Activated CD4-positive, alpha-beta T cell treated with anti-CD3 and anti-CD28 coated beads, Interleukin-2, amount 10 ng/mL, durations not matched to agents 24 days and 14 days (primary cell): Measurements from ENCODE around the gene C7. TPM values are rescaled to one million over a fixed set of nuclear protein-coding genes. Genes with fewer than 3 reads are reported as not detected.
"Not testable (repeated sequence)": the region's sequence is repeated elsewhere in the genome, so short reads cannot be mapped to it uniquely, and the experiment has no call there.

Experiments
- DNase-seq: peaks from one replicate; pipeline ENCODE4 v3.0.0; 2022
- H3K27ac Mint-ChIP-seq: one replicate; pipeline ENCODE4 v1.8.0; 2022; ENCODE audit warnings: mild to moderate bottlenecking, mixed read lengths
- H3K27me3 Mint-ChIP-seq: one replicate; pipeline ENCODE4 v1.8.0; 2022; ENCODE audit warnings: mixed read lengths
- H3K36me3 Mint-ChIP-seq: one replicate; pipeline ENCODE4 v1.8.0; 2022; ENCODE audit warnings: low read depth, mild to moderate bottlenecking, mixed read lengths
- H3K4me1 Mint-ChIP-seq: one replicate; pipeline ENCODE4 v1.8.0; 2021; ENCODE audit warnings: mixed read lengths
- H3K4me3 Mint-ChIP-seq: one replicate; pipeline ENCODE4 v1.8.0; 2022; ENCODE audit warnings: mild to moderate bottlenecking, moderate library complexity, mixed read lengths
- H3K9me3 Mint-ChIP-seq: one replicate; pipeline ENCODE4 v1.8.0; 2021; ENCODE audit warnings: mixed read lengths
- intact Hi-C: fragments of 100-400 bp; cut with micrococcal nuclease; formaldehyde crosslinking; loops from one replicate; pipeline ENCODE4 v1.15.1; 2023
- total RNA-seq: library from RNA; stranded (reverse); gene quantifications from 2 replicates; pipeline ENCODE4 v1.2.3, GENCODE V29; 2022

Gene C7
- not detected in 2 replicates for total RNA-seq

- Mint-ChIP-seq H3K27me3 (peaks cover 18% of the 10 kb centered on the region), H3K36me3 (no peaks in the 10 kb centered on the region), H3K4me1 (no peaks in the 10 kb centered on the region), H3K9me3 (no peaks in the 10 kb centered on the region), H3K4me3 (no peak within 1 kb of the TSS), H3K27ac (no peak within 1 kb of the TSS)
- no peak for DNase-seq
- intact Hi-C loops, result no loop called here
Measured at GRCh38 chr5:40909264-40909663, at the start of gene C7. Gene C7 (plus strand): TSS chr5:40909497. CDS start chr5:40909611, 114 bp downstream.

DNA sequence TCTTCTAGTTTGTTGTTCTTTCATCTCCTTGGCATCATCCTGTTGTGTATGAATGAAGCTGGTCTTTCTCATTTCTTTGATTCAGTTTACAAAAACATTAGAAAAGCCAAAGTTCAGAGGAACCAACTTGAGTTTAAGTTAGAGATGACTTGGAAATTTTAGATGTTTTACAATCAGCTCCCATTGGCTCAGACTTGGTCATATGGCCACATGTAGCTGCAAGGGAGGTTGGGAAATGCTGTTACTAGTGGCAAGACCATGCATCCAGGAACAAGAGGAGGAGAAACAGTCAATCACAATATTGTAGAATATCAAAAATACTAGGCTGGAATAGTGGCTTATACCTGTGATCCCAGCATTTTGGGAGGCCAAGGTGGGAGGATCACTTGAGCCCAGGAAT is 48.6 kb upstream of the C7 start:
- H3K27me3 Mint-ChIP-seq, result no peaks in the 10 kb centered on the region
- intact Hi-C loops, result no loop called here
- no peak overlapping the region for H3K27ac Mint-ChIP-seq
- no peaks in the 10 kb centered on the region for H3K4me1 Mint-ChIP-seq
- peaks cover 3% of the 10 kb centered on the region for H3K9me3 Mint-ChIP-seq
- no peaks in the 10 kb centered on the region for H3K36me3 Mint-ChIP-seq
- DNase-seq, result no peak
- H3K4me3 Mint-ChIP-seq, result no peak overlapping the region

GRCh38 chr5:40865004-40865403 is 44.3 kb upstream of the C7 start:
- H3K27me3 Mint-ChIP-seq, H3K36me3 Mint-ChIP-seq, intact Hi-C loops, H3K9me3 Mint-ChIP-seq, H3K4me1 Mint-ChIP-seq, H3K4me3 Mint-ChIP-seq, DNase-seq, H3K27ac Mint-ChIP-seq: not testable (repeated sequence)

GRCh38 chr5:40866844-40867243 is 42.5 kb upstream of the C7 start:
- no peaks in the 10 kb centered on the region for H3K27me3 Mint-ChIP-seq
- no peaks in the 10 kb centered on the region for H3K36me3 Mint-ChIP-seq
- no peak overlapping the region for H3K27ac Mint-ChIP-seq
- intact Hi-C loops, result no loop called here
- H3K9me3 Mint-ChIP-seq, result peaks cover 3% of the 10 kb centered on the region
- H3K4me1 Mint-ChIP-seq, result no peaks in the 10 kb centered on the region
- H3K4me3 Mint-ChIP-seq, result no peak overlapping the region
- DNase-seq, result no peak

GRCh38 chr5:40869384-40869783 is 39.9 kb upstream of the C7 start:
- Mint-ChIP-seq H3K36me3 (no peaks in the 10 kb centered on the region), H3K4me1 (no peaks in the 10 kb centered on the region), H3K27ac (no peak overlapping the region), H3K4me3 (no peak overlapping the region), H3K27me3 (peaks cover 4% of the 10 kb centered on the region), H3K9me3 (peaks cover 3% of the 10 kb centered on the region)
- intact Hi-C loops, result no loop called here
- DNase-seq, result no peak

- H3K4me1 Mint-ChIP-seq, result no peaks in the 10 kb centered on the region
- DNase-seq, result no peak
- peaks cover 5% of the 10 kb centered on the region for H3K27me3 Mint-ChIP-seq
- no peaks in the 10 kb centered on the region for H3K9me3 Mint-ChIP-seq
- H3K4me3 Mint-ChIP-seq, result no peak overlapping the region
- no peaks in the 10 kb centered on the region for H3K36me3 Mint-ChIP-seq
- H3K27ac Mint-ChIP-seq, result no peak overlapping the region
- intact Hi-C loops, result no loop called here
Measured at GRCh38 chr5:40871177-40871576, 38.1 kb upstream of the C7 start.

GRCh38 chr5:40872253-40872652 is 37.0 kb upstream of the C7 start:
- H3K27me3 Mint-ChIP-seq, H3K4me1 Mint-ChIP-seq, H3K27ac Mint-ChIP-seq, H3K4me3 Mint-ChIP-seq, H3K36me3 Mint-ChIP-seq, intact Hi-C loops, DNase-seq, H3K9me3 Mint-ChIP-seq: not testable (repeated sequence)

- intact Hi-C loops, result no loop called here
- H3K27ac Mint-ChIP-seq, result no peak overlapping the region
- no peak overlapping the region for H3K4me3 Mint-ChIP-seq
- no peaks in the 10 kb centered on the region for H3K36me3 Mint-ChIP-seq
- no peak for DNase-seq
- H3K4me1 Mint-ChIP-seq, result peaks cover 3% of the 10 kb centered on the region
- no peaks in the 10 kb centered on the region for H3K9me3 Mint-ChIP-seq
- H3K27me3 Mint-ChIP-seq, result peaks cover 8% of the 10 kb centered on the region
Measured at GRCh38 chr5:40873286-40873880, 35.9 kb upstream of the C7 start.

DNA sequence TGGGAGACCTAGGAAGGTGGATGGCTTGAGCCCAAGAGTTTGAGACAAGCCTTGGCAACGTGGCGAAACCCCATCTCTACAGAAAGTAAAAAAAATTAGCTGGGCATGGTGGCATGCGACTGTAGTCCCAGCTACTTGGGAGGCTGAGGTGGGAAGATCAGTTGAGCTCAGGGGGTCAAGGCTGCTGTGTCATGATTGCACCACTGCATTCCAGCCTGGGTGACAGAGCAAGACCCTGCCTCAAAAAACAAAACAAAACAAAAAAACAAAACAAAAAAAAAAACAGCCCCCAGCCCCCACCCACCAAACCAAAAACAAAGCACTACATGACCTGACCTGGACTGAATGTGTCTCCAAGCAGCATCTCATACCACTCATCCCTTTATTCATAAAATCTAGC is 33.3 kb upstream of the C7 start:
- peaks cover 8% of the 10 kb centered on the region for H3K27me3 Mint-ChIP-seq
- DNase-seq, result no peak
- intact Hi-C loops, result loop anchor here (5.0 kb wide), 1 partner anchor 709 kb away; no protein-coding TSS in a partner anchor

DNA sequence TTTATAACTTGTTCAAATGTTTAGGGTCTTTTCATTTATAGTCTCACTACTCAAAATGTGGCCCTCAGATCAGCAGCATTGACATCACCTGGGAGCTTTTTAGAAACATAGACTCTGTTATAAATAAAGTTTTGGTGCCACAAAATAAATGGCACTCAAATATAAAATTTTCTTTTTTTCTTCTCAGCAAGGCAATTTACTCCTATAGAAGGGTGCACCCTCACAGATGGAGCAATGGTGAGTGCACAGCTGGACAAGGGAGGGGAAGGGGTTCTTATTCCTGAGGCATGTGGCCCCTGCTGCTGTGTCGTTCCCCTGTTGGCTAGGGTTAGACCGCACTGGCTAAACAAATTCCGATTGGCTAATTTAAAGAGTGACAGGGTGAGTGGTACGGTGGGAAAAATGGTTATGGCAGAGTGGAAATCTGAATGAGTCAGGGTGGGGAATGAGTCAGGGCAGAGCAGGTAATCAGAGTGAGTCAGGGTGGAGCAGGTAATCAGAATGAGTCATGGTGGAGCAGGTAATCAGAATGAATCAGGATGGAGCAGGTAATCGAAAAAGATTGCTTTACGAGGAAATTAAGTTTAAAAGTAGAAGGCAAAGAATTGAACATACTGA is 31.8 kb upstream of the C7 start:
- Mint-ChIP-seq H3K27ac (no peak overlapping the region), H3K9me3 (no peaks in the 10 kb centered on the region), H3K4me3 (no peak overlapping the region), H3K4me1 (peaks cover 3% of the 10 kb centered on the region), H3K36me3 (no peaks in the 10 kb centered on the region), H3K27me3 (peaks cover 13% of the 10 kb centered on the region)
- intact Hi-C loops, result loop anchor here (5.0 kb wide), 1 partner anchor 710 kb away; no protein-coding TSS in a partner anchor
- DNase-seq, result no peak

More for the DNA sequence above, 33.3 kb upstream of the C7 start:
- no peaks in the 10 kb centered on the region for H3K9me3 Mint-ChIP-seq
- H3K27ac Mint-ChIP-seq, result no peak overlapping the region
- no peaks in the 10 kb centered on the region for H3K36me3 Mint-ChIP-seq
- H3K4me3 Mint-ChIP-seq, result no peak overlapping the region
- H3K4me1 Mint-ChIP-seq, result peaks cover 3% of the 10 kb centered on the region

GRCh38 chr5:40879163-40879942 is 29.9 kb upstream of the C7 start:
- Mint-ChIP-seq H3K27ac (no peak overlapping the region), H3K9me3 (no peaks in the 10 kb centered on the region), H3K36me3 (no peaks in the 10 kb centered on the region), H3K4me3 (no peak overlapping the region), H3K4me1 (peaks cover 3% of the 10 kb centered on the region), H3K27me3 (peaks cover 13% of the 10 kb centered on the region)
- DNase-seq, result no peak
- intact Hi-C loops, result loop anchor here (1.0 to 5.0 kb wide), 5 partner anchors 124 to 1301 kb away; partner anchors contain the start of gene TTC33

- Mint-ChIP-seq H3K27me3 (peaks cover 16% of the 10 kb centered on the region), H3K4me3 (no peak overlapping the region), H3K9me3 (no peaks in the 10 kb centered on the region), H3K27ac (no peak overlapping the region), H3K36me3 (no peaks in the 10 kb centered on the region), H3K4me1 (peaks cover 3% of the 10 kb centered on the region)
- intact Hi-C loops, result no loop called here
- DNase-seq, result no peak
Measured at GRCh38 chr5:40882291-40882690, 27.0 kb upstream of the C7 start.

- H3K9me3 Mint-ChIP-seq, DNase-seq, H3K4me1 Mint-ChIP-seq, intact Hi-C loops, H3K4me3 Mint-ChIP-seq, H3K27ac Mint-ChIP-seq, H3K36me3 Mint-ChIP-seq: not testable (repeated sequence)
- H3K27me3 Mint-ChIP-seq, result peaks cover 17% of the 10 kb centered on the region
Measured at GRCh38 chr5:40883051-40883450, 26.2 kb upstream of the C7 start.
